Testis (tissue), 3 donors: ENCODE data around the gene ARFGAP1. TPM values are rescaled to one million over a fixed set of nuclear protein-coding genes. Genes with fewer than 3 reads are reported as not detected.

Source experiments
- DNase-seq: peaks from one replicate; pipeline ENCODE4 v3.0.0-alpha.2; 2019
- H3K27ac ChIP-seq, 2 donors: fragments of 200-600 bp; sonication (generic); one replicate each; pipeline ENCODE4 v1.5.1; 2019
- H3K27me3 ChIP-seq: fragments of 200-600 bp; sonication (generic); one replicate; pipeline ENCODE4 v1.5.1; 2019
- H3K36me3 ChIP-seq: fragments of 200-600 bp; sonication (generic); one replicate; pipeline ENCODE4 v1.5.1; 2017; ENCODE audit warnings: low read depth; ENCODE audit errors: missing control alignments
- H3K4me1 ChIP-seq: fragments of 200-600 bp; sonication (generic); one replicate; pipeline ENCODE4 v1.5.1; 2019
- H3K4me3 ChIP-seq, 2 donors: fragments of 200-600 bp; sonication (generic); one replicate each; pipeline ENCODE4 v1.5.1; 2017 to 2019
- H3K9me3 ChIP-seq: fragments of 200-600 bp; sonication (generic); one replicate; pipeline ENCODE4 v1.5.1; 2017
- CTCF ChIP-seq, 3 experiments: fragments of 450-650 bp in 2 of 3; fragments of 200-600 bp in 1 of 3; sonication (generic) in 1 of 3; IDR thresholded peaks; one replicate each; pipeline ENCODE4 v1.5.1; 2016 to 2019; ENCODE audit warnings: antibody characterized with exemption in 3 of 3, mild to moderate bottlenecking in 2 of 3, moderate library complexity in 1 of 3
- POLR2A ChIP-seq: fragments of 450-650 bp; IDR thresholded peaks from one replicate; pipeline ENCODE4 v1.6.1; 2017; ENCODE audit warnings: antibody characterized with exemption, mild to moderate bottlenecking, moderate library complexity
- WGBS, 2 donors: methylation state at CpG; one replicate each; pipeline ENCODE4 v1.1.5; 2018; 5-methylcytosine and 5-hydroxymethylcytosine counted together
- intact Hi-C: fragments of 100-400 bp; cut with DNase I; formaldehyde crosslinking; loops from one replicate; pipeline ENCODE4 v1.15.1; 2023; ENCODE audit warnings: low total_unique reads
- polyA plus RNA-seq: library from polyadenylated mRNA; stranded (reverse); fragments of 350-450 nt; fragmentation: Illumina TruSeq; extraction: RNeasy Lipid Tissue Mini Kit (QIAGEN cat#74804); gene quantifications from one replicate; pipeline ENCODE4 v1.2.3, GENCODE V29; 2014; ENCODE audit warnings: low read depth, low replicate concordance; ENCODE audit not compliant: insufficient read depth
- total RNA-seq, 2 donors: library from RNA; depleted of rRNA; stranded (reverse); fragments of >200 nt; gene quantifications; one replicate each; pipeline ENCODE4 v1.2.3, GENCODE V29; 2016

ARFGAP1 gene
- total and polyA plus RNA-seq, 3 donors from 2014 or later, result 97.0 to 126 (median 110) TPM

- intact Hi-C loops, result no loop called here
- no peak for DNase-seq
- H3K4me3 ChIP-seq, result no peak overlapping the region
- TF ChIP-seq POLR2A (no peak), CTCF (IDR thresholded peaks at IDR 0.05) (no peak)
- H3K9me3 ChIP-seq, result no peaks in the 10 kb centered on the region
- no peaks in the 10 kb centered on the region for H3K36me3 ChIP-seq
- H3K27ac ChIP-seq, result no peak overlapping the region
- H3K4me1 ChIP-seq, result peaks cover 16% of the 10 kb centered on the region
- H3K27me3 ChIP-seq, result no peaks in the 10 kb centered on the region
- 91 to 93% methylated on average over 12 to 13 of the region's 13 CpGs for WGBS, 2 donors
Measured at GRCh38 chr20:63257629-63258028, 15.0 kb upstream of the ARFGAP1 start.

GRCh38 chr20:63258781-63259180 is 13.8 kb upstream of the ARFGAP1 start:
- intact Hi-C loops, result no loop called here
- H3K27me3 ChIP-seq, result no peaks in the 10 kb centered on the region
- H3K4me1 ChIP-seq, result peaks cover 5% of the 10 kb centered on the region
- H3K9me3 ChIP-seq, result no peaks in the 10 kb centered on the region
- H3K36me3 ChIP-seq, result no peaks in the 10 kb centered on the region
- no peak overlapping the region for H3K27ac ChIP-seq
- H3K4me3 ChIP-seq, result no peak overlapping the region
- DNase-seq, result peak; percentile 69
- TF ChIP-seq POLR2A, result no peak
- no peak for TF ChIP-seq CTCF (IDR thresholded peaks at IDR 0.05)
- 30 to 41% methylated on average over 7 to 8 of the region's 8 CpGs for WGBS, 2 donors

- intact Hi-C loops, result no loop called here
- no peak for DNase-seq
- Histone ChIP-seq H3K27ac (no peak overlapping the region), H3K9me3 (no peaks in the 10 kb centered on the region), H3K4me3 (no peak overlapping the region), H3K4me1 (peaks cover under 1% of the 10 kb centered on the region), H3K27me3 (no peaks in the 10 kb centered on the region), H3K36me3 (no peaks in the 10 kb centered on the region)
- 85% methylated on average over 23 to 25 of the region's 25 CpGs for WGBS, 2 donors
- TF ChIP-seq POLR2A, result no peak
- no peak for TF ChIP-seq CTCF (IDR thresholded peaks at IDR 0.05)
Measured at GRCh38 chr20:63259734-63260460, 12.7 kb upstream of the ARFGAP1 start.

- H3K27ac ChIP-seq, result no peak overlapping the region
- WGBS, 2 donors, result 82 to 93% methylated on average over 11 to 15 of the region's 15 CpGs
- H3K4me3 ChIP-seq, result no peak overlapping the region
- H3K36me3 ChIP-seq, result no peaks in the 10 kb centered on the region
- intact Hi-C loops, result no loop called here
- H3K27me3 ChIP-seq, result no peaks in the 10 kb centered on the region
- DNase-seq, result no peak
- no peak for TF ChIP-seq POLR2A
- H3K4me1 ChIP-seq, result no peaks in the 10 kb centered on the region
- H3K9me3 ChIP-seq, result no peaks in the 10 kb centered on the region
Measured at GRCh38 chr20:63260521-63260920, 12.1 kb upstream of the ARFGAP1 start.

- DNase-seq, result no peak
- WGBS, 2 donors, result 49% methylated on average over 20 to 24 of the region's 25 CpGs
- intact Hi-C loops, result no loop called here
- Histone ChIP-seq H3K27ac (no peak overlapping the region), H3K36me3 (no peaks in the 10 kb centered on the region), H3K9me3 (no peaks in the 10 kb centered on the region), H3K4me3 (no peak overlapping the region), H3K4me1 (no peaks in the 10 kb centered on the region), H3K27me3 (no peaks in the 10 kb centered on the region)
- TF ChIP-seq POLR2A (no peak), CTCF (IDR thresholded peaks at IDR 0.05) (no peak)
Measured at GRCh38 chr20:63261060-63261794, 11.4 kb upstream of the ARFGAP1 start.
